BLaER1 (cell line): ENCODE measurements around the gene UNC13C.

Experiments
- H3K27ac ChIP-seq: shearing (Covaris generic); formaldehyde crosslinking; 2 replicates; pipeline ENCODE4 v1.8.1; 2022
- H3K27me3 ChIP-seq: shearing (Covaris generic); formaldehyde crosslinking; 2 replicates; pipeline ENCODE4 v1.8.1; 2022
- H3K36me3 ChIP-seq: shearing (Covaris generic); formaldehyde crosslinking; 2 replicates; pipeline ENCODE4 v1.8.1; 2022
- H3K4me1 ChIP-seq: shearing (Covaris generic); formaldehyde crosslinking; 2 replicates; pipeline ENCODE4 v1.8.1; 2022
- H3K4me2 ChIP-seq: shearing (Covaris generic); formaldehyde crosslinking; 2 replicates; pipeline ENCODE4 v1.8.1; 2022
- H3K4me3 ChIP-seq: shearing (Covaris generic); formaldehyde crosslinking; 2 replicates; pipeline ENCODE4 v1.8.1; 2022
- H3K9ac ChIP-seq: shearing (Covaris generic); formaldehyde crosslinking; 2 replicates; pipeline ENCODE4 v1.8.1; 2022
- H3K9me3 ChIP-seq: shearing (Covaris generic); formaldehyde crosslinking; 2 replicates; pipeline ENCODE4 v1.8.1; 2022
- H4K20me1 ChIP-seq: shearing (Covaris generic); formaldehyde crosslinking; 2 replicates; pipeline ENCODE4 v1.8.1; 2022
- Cebpa-rat ChIP-seq: shearing (Covaris generic); IDR thresholded peaks from 2 replicates; pipeline ENCODE4 v1.8.1; 2022

UNC13C gene

GRCh38 chr15:54502416-54503075 is 524.3 kb downstream of the UNC13C start:
- H3K36me3 ChIP-seq, result no peaks in the 10 kb centered on the region
- no peak for TF ChIP-seq Cebpa-rat
- no peaks in the 10 kb centered on the region for H3K4me1 ChIP-seq
- H3K4me3 ChIP-seq, result no peak overlapping the region
- H3K27ac ChIP-seq, result no peak overlapping the region
- no peak overlapping the region for H3K4me2 ChIP-seq
- H3K27me3 ChIP-seq, result no peaks in the 10 kb centered on the region
- no peak overlapping the region for H3K9ac ChIP-seq
- no peaks in the 10 kb centered on the region for H3K9me3 ChIP-seq
- H4K20me1 ChIP-seq, result no peaks in the 10 kb centered on the region

- Histone ChIP-seq H3K4me3 (no peak overlapping the region), H3K9me3 (no peaks in the 10 kb centered on the region), H3K36me3 (no peaks in the 10 kb centered on the region), H4K20me1 (no peaks in the 10 kb centered on the region), H3K27me3 (no peaks in the 10 kb centered on the region), H3K9ac (no peak overlapping the region), H3K4me1 (no peaks in the 10 kb centered on the region), H3K27ac (no peak overlapping the region), H3K4me2 (no peak overlapping the region)
- no peak for TF ChIP-seq Cebpa-rat
Observed at GRCh38 chr15:54504695-54505094, 526.5 kb downstream of the UNC13C start.

GRCh38 chr15:54506977-54507524 is 528.8 kb downstream of the UNC13C start:
- no peak for TF ChIP-seq Cebpa-rat
- Histone ChIP-seq H3K27me3 (no peaks in the 10 kb centered on the region), H3K36me3 (no peaks in the 10 kb centered on the region), H3K9me3 (no peaks in the 10 kb centered on the region), H3K27ac (no peak overlapping the region), H4K20me1 (no peaks in the 10 kb centered on the region), H3K4me1 (no peaks in the 10 kb centered on the region), H3K4me3 (no peak overlapping the region), H3K9ac (no peak overlapping the region), H3K4me2 (no peak overlapping the region)

GRCh38 chr15:54514601-54515000 is 536.4 kb downstream of the UNC13C start:
- H3K9ac ChIP-seq, result no peak overlapping the region
- no peak for TF ChIP-seq Cebpa-rat
- no peaks in the 10 kb centered on the region for H3K27me3 ChIP-seq
- no peaks in the 10 kb centered on the region for H3K9me3 ChIP-seq
- no peaks in the 10 kb centered on the region for H3K4me1 ChIP-seq
- H3K27ac ChIP-seq, result no peak overlapping the region
- H3K4me3 ChIP-seq, result no peak overlapping the region
- no peaks in the 10 kb centered on the region for H3K36me3 ChIP-seq
- no peak overlapping the region for H3K4me2 ChIP-seq
- H4K20me1 ChIP-seq, result no peaks in the 10 kb centered on the region

GRCh38 chr15:54515664-54516582 is 537.7 kb downstream of the UNC13C start:
- H3K27ac ChIP-seq, result no peak overlapping the region
- H3K36me3 ChIP-seq, result no peaks in the 10 kb centered on the region
- no peak overlapping the region for H3K9ac ChIP-seq
- no peak overlapping the region for H3K4me3 ChIP-seq
- no peaks in the 10 kb centered on the region for H3K4me1 ChIP-seq
- TF ChIP-seq Cebpa-rat, result no peak
- no peak overlapping the region for H3K4me2 ChIP-seq
- H3K27me3 ChIP-seq, result no peaks in the 10 kb centered on the region
- no peaks in the 10 kb centered on the region for H3K9me3 ChIP-seq
- no peaks in the 10 kb centered on the region for H4K20me1 ChIP-seq

GRCh38 chr15:54517366-54517765 is 539.1 kb downstream of the UNC13C start:
- no peaks in the 10 kb centered on the region for H3K36me3 ChIP-seq
- no peaks in the 10 kb centered on the region for H3K9me3 ChIP-seq
- H3K27me3 ChIP-seq, result no peaks in the 10 kb centered on the region
- no peak overlapping the region for H3K9ac ChIP-seq
- no peak for TF ChIP-seq Cebpa-rat
- H3K4me2 ChIP-seq, result no peak overlapping the region
- no peaks in the 10 kb centered on the region for H3K4me1 ChIP-seq
- H3K4me3 ChIP-seq, result no peak overlapping the region
- H3K27ac ChIP-seq, result no peak overlapping the region
- H4K20me1 ChIP-seq, result no peaks in the 10 kb centered on the region

- Histone ChIP-seq H3K4me2 (no peak overlapping the region), H3K4me1 (no peaks in the 10 kb centered on the region), H3K9ac (no peak overlapping the region), H3K36me3 (no peaks in the 10 kb centered on the region), H3K4me3 (no peak overlapping the region), H3K9me3 (no peaks in the 10 kb centered on the region), H3K27ac (no peak overlapping the region), H4K20me1 (no peaks in the 10 kb centered on the region), H3K27me3 (no peaks in the 10 kb centered on the region)
- no peak for TF ChIP-seq Cebpa-rat
Observed at GRCh38 chr15:54518156-54518882, 540.1 kb downstream of the UNC13C start.

- Histone ChIP-seq H4K20me1 (no peaks in the 10 kb centered on the region), H3K27me3 (no peaks in the 10 kb centered on the region), H3K9me3 (no peaks in the 10 kb centered on the region), H3K27ac (no peak overlapping the region), H3K4me2 (no peak overlapping the region), H3K4me3 (no peak overlapping the region), H3K9ac (no peak overlapping the region), H3K4me1 (no peaks in the 10 kb centered on the region), H3K36me3 (no peaks in the 10 kb centered on the region)
- TF ChIP-seq Cebpa-rat, result no peak
Observed at GRCh38 chr15:54519577-54519976, 541.3 kb downstream of the UNC13C start.

GRCh38 chr15:54520616-54521015 is 542.4 kb downstream of the UNC13C start:
- Histone ChIP-seq H3K4me3 (no peak overlapping the region), H3K27me3 (no peaks in the 10 kb centered on the region), H3K4me1 (no peaks in the 10 kb centered on the region), H3K36me3 (no peaks in the 10 kb centered on the region), H3K9me3 (no peaks in the 10 kb centered on the region), H3K27ac (no peak overlapping the region), H3K4me2 (no peak overlapping the region), H3K9ac (no peak overlapping the region), H4K20me1 (no peaks in the 10 kb centered on the region)
- TF ChIP-seq Cebpa-rat, result no peak

- Histone ChIP-seq H4K20me1 (no peaks in the 10 kb centered on the region), H3K4me3 (no peak overlapping the region), H3K27me3 (no peaks in the 10 kb centered on the region), H3K36me3 (no peaks in the 10 kb centered on the region), H3K9me3 (no peaks in the 10 kb centered on the region), H3K27ac (no peak overlapping the region), H3K4me2 (no peak overlapping the region), H3K4me1 (no peaks in the 10 kb centered on the region), H3K9ac (no peak overlapping the region)
- no peak for TF ChIP-seq Cebpa-rat
Observed at GRCh38 chr15:54521206-54521605, 543.0 kb downstream of the UNC13C start.
